Measurements from ENCODE around the gene ZNF280D. TPM values are rescaled to one million over a fixed set of nuclear protein-coding genes. Genes with fewer than 3 reads are reported as not detected.

ZNF280D gene
- total and polyA plus RNA-seq, 8 donors = 34.3 to 82.1 (median 75.5) TPM

DNA sequence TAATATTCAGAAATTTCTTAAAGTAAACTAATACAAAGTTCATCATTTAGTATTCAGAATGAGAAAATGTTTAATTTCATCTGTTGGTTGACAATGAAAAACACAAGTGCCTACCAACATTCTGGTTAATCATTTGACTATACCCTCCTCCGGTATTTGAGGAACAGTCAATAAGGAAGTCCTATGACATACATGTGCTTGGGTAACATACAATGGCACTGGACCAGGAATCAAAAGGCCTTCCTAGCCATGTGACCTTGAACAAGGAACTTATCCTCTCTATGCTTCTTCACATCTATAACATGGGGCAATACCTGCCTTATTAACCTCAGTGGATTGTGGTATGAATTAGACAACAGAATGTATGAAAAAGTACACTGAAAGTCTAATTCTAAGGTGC is 65.8 kb downstream of the ZNF280D start:
- no peak for DNase-seq
- Histone ChIP-seq H3K27ac (no peak overlapping the region), H3K4me1 (no peaks in the 10 kb centered on the region), H3K4me3 (no peak overlapping the region), H3K27me3 (no peaks in the 10 kb centered on the region), H3K9me3 (no peaks in the 10 kb centered on the region), H3K36me3 (peaks cover 0 to 58% of the 10 kb centered on the region in 2 donors)
- intact Hi-C loops (cut with DNase I) = no loop called here
- TF ChIP-seq, protein P1, sequence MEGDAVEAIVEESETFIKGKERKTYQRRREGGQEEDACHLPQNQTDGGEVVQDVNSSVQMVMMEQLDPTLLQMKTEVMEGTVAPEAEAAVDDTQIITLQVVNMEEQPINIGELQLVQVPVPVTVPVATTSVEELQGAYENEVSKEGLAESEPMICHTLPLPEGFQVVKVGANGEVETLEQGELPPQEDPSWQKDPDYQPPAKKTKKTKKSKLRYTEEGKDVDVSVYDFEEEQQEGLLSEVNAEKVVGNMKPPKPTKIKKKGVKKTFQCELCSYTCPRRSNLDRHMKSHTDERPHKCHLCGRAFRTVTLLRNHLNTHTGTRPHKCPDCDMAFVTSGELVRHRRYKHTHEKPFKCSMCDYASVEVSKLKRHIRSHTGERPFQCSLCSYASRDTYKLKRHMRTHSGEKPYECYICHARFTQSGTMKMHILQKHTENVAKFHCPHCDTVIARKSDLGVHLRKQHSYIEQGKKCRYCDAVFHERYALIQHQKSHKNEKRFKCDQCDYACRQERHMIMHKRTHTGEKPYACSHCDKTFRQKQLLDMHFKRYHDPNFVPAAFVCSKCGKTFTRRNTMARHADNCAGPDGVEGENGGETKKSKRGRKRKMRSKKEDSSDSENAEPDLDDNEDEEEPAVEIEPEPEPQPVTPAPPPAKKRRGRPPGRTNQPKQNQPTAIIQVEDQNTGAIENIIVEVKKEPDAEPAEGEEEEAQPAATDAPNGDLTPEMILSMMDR (IDR thresholded peaks at IDR 0.05) = no peak
- ATAC-seq = peak; percentile 22

DNA sequence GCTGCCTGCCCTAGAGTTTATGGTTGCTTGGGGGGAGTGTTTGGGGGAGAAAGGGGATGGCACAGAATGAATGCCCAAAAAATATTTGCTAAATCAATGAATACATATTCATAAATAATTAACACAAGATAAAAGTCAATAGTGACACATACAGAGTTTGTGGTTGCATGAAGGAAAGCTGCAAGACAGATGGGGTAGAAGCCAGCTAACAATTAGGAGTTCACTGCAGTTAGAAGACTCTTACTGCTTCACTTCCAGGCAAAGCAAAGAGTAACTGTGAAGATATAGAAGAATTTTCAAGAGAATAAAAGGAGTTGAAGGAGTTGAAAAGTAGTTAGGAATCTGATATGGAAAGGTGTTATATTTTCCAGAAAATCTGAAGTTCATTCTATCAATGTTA is 72.4 kb downstream of the ZNF280D start:
- no peaks in the 10 kb centered on the region for H3K4me1 ChIP-seq
- no peaks in the 10 kb centered on the region for H3K9me3 ChIP-seq
- no peak overlapping the region for H3K27ac ChIP-seq
- intact Hi-C loops (cut with DNase I) = no loop called here
- no peaks in the 10 kb centered on the region for H3K27me3 ChIP-seq
- H3K4me3 ChIP-seq = no peak overlapping the region
- DNase-seq (no peak), ATAC-seq (no peak)
- TF ChIP-seq, protein P1 (IDR thresholded peaks at IDR 0.05) = no peak
- peaks cover 0 to 30% of the 10 kb centered on the region in 2 donors for H3K36me3 ChIP-seq

DNA sequence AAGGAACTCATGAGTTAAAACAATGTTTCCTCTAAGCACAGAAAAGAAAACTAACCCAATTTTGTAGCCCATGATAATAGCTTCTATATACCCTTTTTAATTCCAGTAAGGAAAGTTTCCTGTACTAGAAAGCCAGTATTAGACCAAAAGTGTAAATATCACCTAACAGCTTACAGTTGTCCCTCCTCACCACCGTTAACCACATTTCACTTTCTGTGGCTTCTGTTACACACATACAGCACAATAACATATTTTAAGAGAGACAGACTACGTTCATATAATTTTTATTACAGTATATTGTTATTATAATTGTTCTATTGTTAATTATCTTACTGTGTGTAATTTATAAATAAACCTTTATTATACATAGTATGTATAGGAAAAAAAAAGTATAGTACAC is 74.1 kb downstream of the ZNF280D start:
- H3K27ac ChIP-seq = no peak overlapping the region
- no peaks in the 10 kb centered on the region for H3K4me1 ChIP-seq
- no peak overlapping the region for H3K4me3 ChIP-seq
- H3K9me3 ChIP-seq = no peaks in the 10 kb centered on the region
- TF ChIP-seq, protein P1 (IDR thresholded peaks at IDR 0.05) = no peak
- intact Hi-C loops (cut with DNase I) = no loop called here
- no peak for ATAC-seq
- H3K27me3 ChIP-seq = no peaks in the 10 kb centered on the region
- DNase-seq = no peak
- H3K36me3 ChIP-seq = peaks cover 0 to 16% of the 10 kb centered on the region in 2 donors

DNA sequence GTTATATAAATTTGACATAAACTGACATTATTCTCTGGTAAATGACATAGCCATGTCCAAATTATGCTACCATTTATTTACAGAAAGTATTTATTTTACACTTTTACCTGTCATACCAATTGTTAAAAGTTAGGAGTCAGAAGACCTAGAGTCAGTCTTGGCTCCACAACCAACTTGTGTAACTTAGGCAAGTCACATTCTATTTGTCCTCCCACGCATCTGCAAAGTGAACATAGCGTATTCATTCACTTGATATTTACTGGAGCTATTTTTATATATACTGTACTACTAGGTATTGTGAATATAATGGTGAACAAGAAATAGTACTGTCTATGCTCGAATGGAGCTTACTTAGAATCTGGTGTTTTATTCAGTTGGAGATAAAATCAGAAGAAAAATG is 78.7 kb downstream of the ZNF280D start:
- ATAC-seq (no peak), DNase-seq (no peak)
- intact Hi-C loops (cut with DNase I) = no loop called here
- Histone ChIP-seq H3K4me1 (no peaks in the 10 kb centered on the region), H3K4me3 (no peak overlapping the region), H3K27ac (no peak overlapping the region), H3K27me3 (no peaks in the 10 kb centered on the region), H3K36me3 (peaks cover 0 to 12% of the 10 kb centered on the region in 2 donors), H3K9me3 (no peaks in the 10 kb centered on the region)
- TF ChIP-seq, protein P1 (IDR thresholded peaks at IDR 0.05) = no peak

DNA sequence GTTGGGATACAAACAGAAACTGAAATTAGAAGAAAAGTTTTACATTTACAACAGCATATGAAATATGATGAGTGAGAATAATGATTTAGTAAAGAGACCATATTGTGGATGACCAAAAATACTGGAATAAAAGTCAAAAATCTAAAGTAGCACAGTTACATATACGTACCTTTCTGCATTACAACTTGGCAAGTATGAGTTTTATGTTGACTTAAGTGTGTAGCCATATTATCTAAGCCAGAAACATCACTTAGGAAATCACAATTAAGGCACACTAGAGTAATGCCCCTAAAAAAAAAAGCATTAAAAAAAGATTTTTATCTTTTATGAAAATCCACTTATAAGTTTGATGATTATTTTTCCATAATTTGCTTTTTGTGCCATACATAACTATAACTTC is 79.1 kb downstream of the ZNF280D start:
- Histone ChIP-seq H3K4me1 (no peaks in the 10 kb centered on the region), H3K27ac (no peak overlapping the region), H3K9me3 (no peaks in the 10 kb centered on the region), H3K27me3 (no peaks in the 10 kb centered on the region), H3K4me3 (no peak overlapping the region), H3K36me3 (peaks cover 0 to 12% of the 10 kb centered on the region in 2 donors)
- DNase-seq (no peak), ATAC-seq (no peak)
- TF ChIP-seq, protein P1 (IDR thresholded peaks at IDR 0.05) = no peak
- intact Hi-C loops (cut with DNase I) = no loop called here
